ENCODE measurements around the gene GMEB2. TPM values are rescaled to one million over a fixed set of nuclear protein-coding genes. Genes with fewer than 3 reads are reported as not detected.

GMEB2 gene, protein sequence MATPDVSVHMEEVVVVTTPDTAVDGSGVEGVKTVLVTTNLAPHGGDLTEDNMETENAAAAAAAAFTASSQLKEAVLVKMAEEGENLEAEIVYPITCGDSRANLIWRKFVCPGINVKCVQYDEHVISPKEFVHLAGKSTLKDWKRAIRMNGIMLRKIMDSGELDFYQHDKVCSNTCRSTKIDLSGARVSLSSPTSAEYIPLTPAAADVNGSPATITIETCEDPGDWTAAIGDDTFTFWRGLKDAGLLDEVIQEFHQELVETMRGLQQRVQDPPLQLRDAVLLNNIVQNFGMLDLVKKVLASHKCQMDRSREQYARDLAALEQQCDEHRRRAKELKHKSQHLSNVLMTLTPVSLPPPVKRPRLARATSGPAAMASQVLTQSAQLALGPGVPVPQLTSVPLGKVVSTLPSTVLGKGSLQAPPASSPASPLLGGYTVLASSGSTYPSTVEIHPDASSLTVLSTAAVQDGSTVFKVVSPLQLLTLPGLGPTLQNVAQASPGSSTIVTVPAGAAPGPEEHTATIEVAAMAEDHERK
- 8.9 to 12.1 TPM (median 11.2 TPM) in 5 replicates for total RNA-seq (2022; extraction: Qiagen RNA extraction; ENCODE audit: low read depth)

DNA sequence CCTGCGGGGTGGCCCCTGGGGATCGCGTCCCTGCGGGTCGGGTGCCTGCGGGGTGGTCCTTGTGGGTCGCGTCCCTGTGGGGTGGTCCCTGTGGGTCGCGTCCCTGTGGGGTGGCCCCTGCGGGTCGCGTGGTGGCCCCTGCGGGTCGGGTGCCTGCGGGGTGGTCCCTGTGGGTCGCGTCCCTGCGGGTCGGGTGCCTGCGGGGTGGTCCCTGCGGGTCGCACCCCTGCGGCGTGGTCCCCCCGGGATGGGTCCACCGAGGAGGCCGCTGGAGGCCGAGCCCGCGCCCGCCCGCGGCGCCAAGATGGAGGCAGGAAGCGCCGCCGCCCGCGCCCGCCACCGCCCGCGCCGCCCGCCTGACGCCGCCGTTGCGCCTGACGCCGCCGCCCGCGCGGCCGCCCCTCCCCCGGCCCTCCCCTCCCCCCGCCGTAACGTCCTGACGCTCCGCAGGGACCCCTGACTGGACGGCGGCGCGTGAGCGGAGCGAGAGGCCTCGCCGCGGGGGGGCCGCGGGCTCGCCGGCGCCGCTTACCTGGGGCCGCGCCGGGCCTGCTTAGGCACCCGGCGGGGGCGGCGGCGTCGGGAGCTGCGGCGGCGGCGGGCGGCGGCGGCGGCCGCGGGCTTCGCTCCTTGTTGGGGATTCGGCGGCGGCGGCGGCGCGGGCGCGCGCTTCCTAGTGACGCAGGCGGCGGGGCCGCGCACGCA is at the start of gene GMEB2:
Gene GMEB2 (minus strand): TSS at position 678 of the 705 bp plus-strand sequence. CDS start 7,704 bp downstream, outside the sequence.

GRCh38 chr20:63657937-63658748 is 31.2 kb upstream of the GMEB2 start, which contains the start of gene RTEL1:
TSS of gene RTEL1 (plus strand) at chr20:63658312. CDS start at chr20:63659403, 1,091 bp downstream.

DNA sequence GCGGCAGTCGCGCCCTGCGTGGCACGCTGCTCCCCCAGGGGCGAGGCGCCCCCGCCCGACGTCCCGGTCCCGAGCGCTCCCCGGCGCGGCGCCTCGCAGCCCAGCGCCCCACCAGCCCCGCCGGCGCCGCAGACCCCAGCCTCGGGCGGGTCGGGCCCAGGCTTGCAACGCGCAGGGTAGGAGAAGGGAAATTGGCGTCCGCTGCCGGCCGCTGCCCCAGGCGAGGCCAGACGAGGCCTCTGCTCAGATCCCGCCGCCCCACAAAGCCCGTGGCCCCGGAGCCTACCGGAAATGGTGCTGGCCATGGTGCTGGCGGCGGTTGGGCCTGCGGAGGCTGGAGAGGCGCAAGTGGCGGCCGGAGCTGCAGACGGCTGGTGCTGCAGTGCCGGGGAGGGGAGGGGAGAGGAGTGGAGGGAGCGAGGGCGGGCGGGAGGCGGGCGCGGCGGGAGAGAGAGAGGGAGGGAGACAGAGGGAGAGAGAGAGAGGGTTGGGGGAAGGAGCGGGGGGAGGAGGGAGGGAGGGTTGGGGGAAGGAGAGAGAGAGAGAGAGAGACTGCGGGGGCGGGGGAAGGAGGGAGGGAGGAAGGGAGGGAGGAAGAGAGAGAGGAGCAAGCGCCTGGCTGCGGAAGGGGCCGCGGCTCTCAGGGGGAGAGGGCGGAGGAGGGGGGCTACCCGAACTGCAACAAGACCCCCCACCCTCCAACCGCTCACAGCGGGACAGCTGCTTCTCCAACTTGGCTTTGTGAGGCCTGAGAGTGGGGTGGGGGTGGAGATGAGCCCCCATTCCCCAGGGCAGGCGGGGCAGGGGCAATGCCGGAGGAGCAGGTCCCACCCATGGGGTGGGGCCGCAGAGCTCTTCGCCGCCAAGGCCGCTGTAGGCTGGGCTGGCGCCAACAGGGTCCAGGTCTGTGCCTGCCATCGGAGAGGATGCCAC is 26.4 kb upstream of the GMEB2 start, which contains the start of gene STMN3:
Gene STMN3 (minus strand): TSS at position 384 of the 933 bp plus-strand sequence. CDS start 79 bp downstream, at position 305.

DNA sequence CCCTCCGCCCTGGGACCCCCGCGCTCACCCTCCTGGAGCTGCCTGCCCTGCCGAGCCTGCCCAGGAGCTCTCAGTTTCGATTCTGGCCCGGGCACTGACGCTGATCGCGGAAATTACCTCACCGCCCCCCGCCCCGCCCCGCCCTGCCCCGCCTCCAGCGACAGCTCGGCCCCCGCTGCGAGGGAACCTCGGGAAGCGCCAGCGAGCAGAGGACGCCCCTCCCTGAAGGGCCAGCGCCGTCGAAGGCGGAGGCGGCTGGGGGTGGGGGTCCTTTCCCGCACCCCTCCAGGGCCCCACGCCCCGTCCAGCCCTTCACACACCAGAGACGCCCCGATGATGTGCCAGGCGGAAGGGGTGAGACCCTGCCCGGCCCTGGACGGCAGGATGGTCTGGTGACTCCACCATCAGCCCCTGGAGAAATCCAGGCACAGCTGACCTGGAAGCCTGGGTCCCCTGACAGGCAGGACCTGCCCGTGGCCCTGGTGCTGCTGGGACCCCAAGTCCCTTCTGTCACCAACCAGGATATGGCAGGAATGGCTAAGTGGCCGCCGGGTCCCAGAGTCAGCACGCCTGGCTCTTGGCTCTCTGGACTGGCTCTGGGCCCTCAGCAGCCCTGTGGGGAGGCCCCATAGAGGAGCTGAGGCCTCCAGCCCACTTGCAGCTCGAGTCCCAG is 52.6 kb downstream of the GMEB2 start, which contains the start of gene HELZ2:
Gene HELZ2 (minus strand): TSS at position 84 of the 673 bp plus-strand sequence. CDS start 1,854 bp downstream, outside the sequence.

GRCh38 chr20:63553933-63554290 is 73.0 kb downstream of the GMEB2 start, which contains the start of gene FNDC11:
TSS of gene FNDC11 (plus strand) at chr20:63554159. CDS start at chr20:63555664, 1,505 bp downstream.

DNA sequence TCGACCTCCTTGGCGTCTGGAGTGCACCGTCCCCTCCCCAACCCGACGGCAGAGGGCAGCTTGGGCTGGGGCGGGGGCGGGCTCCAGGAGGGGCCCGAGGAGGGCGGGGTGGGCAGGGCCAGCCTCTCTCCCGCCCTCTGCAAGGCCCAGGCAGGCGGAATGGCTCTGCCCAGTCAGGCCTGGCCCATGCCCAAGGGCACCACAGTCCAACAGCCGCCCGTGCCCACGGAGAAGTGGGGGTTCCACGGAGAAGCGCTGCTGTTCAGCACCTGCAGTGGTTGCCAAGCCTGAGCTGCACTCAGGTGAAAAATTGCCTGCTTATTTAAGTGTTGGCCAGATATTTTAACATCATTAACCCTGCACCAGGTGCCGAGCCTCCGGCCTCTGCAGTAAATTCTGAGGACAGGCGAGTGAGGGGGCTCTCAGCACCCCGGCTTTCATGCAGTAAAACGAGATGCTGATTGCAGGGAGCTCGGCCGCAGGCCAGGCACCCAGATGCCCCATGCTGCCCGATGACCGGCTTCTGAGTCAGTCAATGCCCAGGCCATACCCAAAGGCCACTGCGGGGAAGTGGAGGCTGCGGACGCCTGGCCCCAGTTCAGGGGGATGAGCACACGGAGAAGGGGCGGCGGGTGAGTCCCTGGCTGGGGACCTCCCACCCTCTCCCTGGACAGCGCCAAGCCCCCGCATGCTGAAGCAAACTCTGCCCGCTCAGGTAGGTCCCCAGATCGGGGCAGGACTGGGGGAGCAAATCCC is 79.0 kb downstream of the GMEB2 start, which contains the start of gene SRMS:
Gene SRMS (minus strand): TSS at position 25 of the 756 bp plus-strand sequence. CDS start 286 bp downstream, outside the sequence.

Other genes with a start within 250 kb of the GMEB2 start
- gene KCNQ2, start 154.4 kb downstream of the GMEB2 start, total RNA-seq (2022; extraction: Qiagen RNA extraction; ENCODE audit: low read depth) = 0.47 to 0.86 TPM (median 0.75 TPM) in 5 replicates
- gene EEF1A2, start 128.0 kb downstream of the GMEB2 start, total RNA-seq (2022; extraction: Qiagen RNA extraction; ENCODE audit: low read depth) = 128 to 177 TPM (median 145 TPM) in 5 replicates
- gene PPDPF, start 106.3 kb downstream of the GMEB2 start, total RNA-seq (2022; extraction: Qiagen RNA extraction; ENCODE audit: low read depth) = 248 to 342 TPM (median 288 TPM) in 5 replicates
- 2.1 to 3.1 TPM (median 2.5 TPM) in 5 replicates for gene PTK6, start 89.7 kb downstream of the GMEB2 start, total RNA-seq (2022; extraction: Qiagen RNA extraction; ENCODE audit: low read depth)
- gene SRMS, start 79.4 kb downstream of the GMEB2 start, total RNA-seq (2022; extraction: Qiagen RNA extraction; ENCODE audit: low read depth) = 0.06 TPM in 1 of 5 replicates, not detected in the others
- 0.07 to 0.20 TPM (median 0.16 TPM) in 5 replicates for gene FNDC11, start 72.9 kb downstream of the GMEB2 start, total RNA-seq (2022; extraction: Qiagen RNA extraction; ENCODE audit: low read depth)
- 7.3 to 11.0 TPM (median 9.5 TPM) in 5 replicates for gene HELZ2, start 52.9 kb downstream of the GMEB2 start, total RNA-seq (2022; extraction: Qiagen RNA extraction; ENCODE audit: low read depth)
- 7.5 to 11.4 TPM (median 9.0 TPM) in 5 replicates for gene STMN3, start 26.3 kb upstream of the GMEB2 start, total RNA-seq (2022; extraction: Qiagen RNA extraction; ENCODE audit: low read depth)
- gene RTEL1, start 31.2 kb upstream of the GMEB2 start, total RNA-seq (2022; extraction: Qiagen RNA extraction; ENCODE audit: low read depth) = 5.3 to 8.8 TPM (median 7.0 TPM) in 5 replicates
- gene TNFRSF6B, start 69.6 kb upstream of the GMEB2 start, total RNA-seq (2022; extraction: Qiagen RNA extraction; ENCODE audit: low read depth) = 0.81 to 1.1 TPM (median 1.0 TPM) in 4 of 5 replicates, not detected in the other
- gene ARFRP1, start 80.9 kb upstream of the GMEB2 start, total RNA-seq (2022; extraction: Qiagen RNA extraction; ENCODE audit: low read depth) = 27.9 to 37.6 TPM (median 32.6 TPM) in 5 replicates
- gene ZGPAT, start 80.9 kb upstream of the GMEB2 start, total RNA-seq (2022; extraction: Qiagen RNA extraction; ENCODE audit: low read depth) = 24.0 to 30.5 TPM (median 27.2 TPM) in 5 replicates
- gene LIME1, start 109.6 kb upstream of the GMEB2 start, total RNA-seq (2022; extraction: Qiagen RNA extraction; ENCODE audit: low read depth) = 3.4 to 11.6 TPM (median 8.1 TPM) in 5 replicates
- 60.9 to 99.3 TPM (median 87.7 TPM) in 5 replicates for gene SLC2A4RG, start 112.7 kb upstream of the GMEB2 start, total RNA-seq (2022; extraction: Qiagen RNA extraction; ENCODE audit: low read depth)
- gene ZBTB46, start 204.2 kb upstream of the GMEB2 start, total RNA-seq (2022; extraction: Qiagen RNA extraction; ENCODE audit: low read depth) = 0.50 to 0.94 TPM (median 0.77 TPM) in 5 replicates
- gene ABHD16B, start 234.4 kb upstream of the GMEB2 start, total RNA-seq (2022; extraction: Qiagen RNA extraction; ENCODE audit: low read depth) = 0.05 TPM in 1 of 5 replicates, not detected in the others
- gene TPD52L2, start 238.2 kb upstream of the GMEB2 start, total RNA-seq (2022; extraction: Qiagen RNA extraction; ENCODE audit: low read depth) = 119 to 136 TPM (median 132 TPM) in 5 replicates